ENCODE data around the gene ELAVL1.

The ELAVL1 gene

DNA sequence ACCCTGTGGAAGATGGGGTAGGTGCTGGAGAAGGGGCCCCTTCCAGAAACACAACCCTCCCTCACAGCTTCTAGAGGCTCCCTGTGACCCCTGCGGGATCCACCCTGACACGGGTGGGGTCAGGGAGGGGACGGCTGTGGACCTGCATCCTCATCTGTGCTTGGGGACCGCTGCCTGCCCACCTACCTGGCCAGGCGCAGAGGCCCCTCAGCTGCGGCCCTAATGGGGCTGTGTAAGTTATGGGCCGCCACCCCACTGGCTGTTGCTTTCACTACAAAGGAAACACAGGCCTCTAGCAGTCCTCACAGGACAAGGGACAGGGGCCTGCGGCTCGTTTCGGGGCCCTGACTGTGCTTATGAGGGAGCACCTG lies 72.5 kb downstream of the ELAVL1 start:
- DNase-seq, result no peak

GRCh38 chr19:7932276-7932929 lies 73.0 kb downstream of the ELAVL1 start:
- no peak for DNase-seq

DNA sequence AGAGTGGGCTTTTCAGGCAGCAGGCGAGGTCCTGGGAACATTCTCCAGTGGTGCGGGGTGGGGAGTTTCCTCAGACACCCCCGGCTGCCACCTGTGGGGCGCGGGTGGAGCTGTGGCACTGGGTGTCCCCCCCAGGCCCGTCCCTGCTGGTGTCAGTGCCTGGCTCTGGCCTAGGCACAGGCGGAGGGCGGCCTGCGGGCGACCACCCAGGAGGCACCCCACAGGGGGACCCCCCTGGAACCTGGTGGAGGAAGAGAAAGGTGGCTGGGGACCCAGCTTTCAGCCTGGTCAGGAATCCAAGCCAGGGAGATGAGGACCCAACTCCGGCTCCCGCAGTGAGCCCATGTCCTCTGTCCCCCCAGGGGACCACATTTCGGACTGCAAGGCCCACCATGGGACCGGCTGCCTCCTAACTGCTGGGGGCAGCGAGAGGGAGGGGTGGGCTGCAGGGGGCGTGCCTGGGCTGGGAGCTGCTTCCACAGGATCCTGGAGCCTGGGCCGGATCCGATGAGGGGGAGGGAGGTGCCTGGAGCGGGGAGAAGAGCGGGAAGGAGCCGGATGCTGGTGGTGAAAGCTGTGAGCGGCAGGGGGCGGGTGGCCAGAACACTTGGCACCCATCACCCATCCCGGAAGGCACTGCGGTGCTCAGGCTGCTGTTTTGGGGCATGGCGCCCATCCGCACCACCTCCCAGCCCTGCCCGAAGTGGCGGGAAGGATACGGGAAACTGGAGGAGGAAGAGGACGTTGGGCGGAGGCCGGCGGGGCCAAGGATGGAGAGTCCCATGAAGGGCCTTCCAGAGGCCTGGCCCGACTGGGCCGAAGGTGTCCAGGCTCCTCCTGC lies 74.0 kb downstream of the ELAVL1 start:
- no peak for DNase-seq

- no peak for DNase-seq
Measured at GRCh38 chr19:7930765-7931164, 74.7 kb downstream of the ELAVL1 start.

DNA sequence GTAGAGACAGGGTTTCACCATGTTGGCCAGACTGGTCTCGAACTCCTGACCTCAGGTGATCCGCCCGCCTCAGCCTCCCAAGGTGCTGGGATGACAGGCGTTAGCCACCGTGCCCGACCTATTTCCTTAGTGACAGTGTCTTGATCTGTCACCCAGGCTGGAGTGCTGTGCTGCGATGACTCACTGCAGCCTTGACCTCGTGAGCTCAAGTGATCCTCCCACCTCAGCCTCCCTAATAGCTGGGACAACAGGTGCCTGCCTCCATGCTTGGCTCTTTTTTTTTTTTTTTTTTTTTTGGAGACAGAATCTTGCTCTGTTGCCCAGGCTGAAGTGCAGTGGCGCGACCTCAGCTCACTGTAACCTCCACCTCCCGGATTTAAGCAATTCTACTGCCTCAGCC lies 75.4 kb downstream of the ELAVL1 start:
- DNase-seq, result peak; percentile 30

DNA sequence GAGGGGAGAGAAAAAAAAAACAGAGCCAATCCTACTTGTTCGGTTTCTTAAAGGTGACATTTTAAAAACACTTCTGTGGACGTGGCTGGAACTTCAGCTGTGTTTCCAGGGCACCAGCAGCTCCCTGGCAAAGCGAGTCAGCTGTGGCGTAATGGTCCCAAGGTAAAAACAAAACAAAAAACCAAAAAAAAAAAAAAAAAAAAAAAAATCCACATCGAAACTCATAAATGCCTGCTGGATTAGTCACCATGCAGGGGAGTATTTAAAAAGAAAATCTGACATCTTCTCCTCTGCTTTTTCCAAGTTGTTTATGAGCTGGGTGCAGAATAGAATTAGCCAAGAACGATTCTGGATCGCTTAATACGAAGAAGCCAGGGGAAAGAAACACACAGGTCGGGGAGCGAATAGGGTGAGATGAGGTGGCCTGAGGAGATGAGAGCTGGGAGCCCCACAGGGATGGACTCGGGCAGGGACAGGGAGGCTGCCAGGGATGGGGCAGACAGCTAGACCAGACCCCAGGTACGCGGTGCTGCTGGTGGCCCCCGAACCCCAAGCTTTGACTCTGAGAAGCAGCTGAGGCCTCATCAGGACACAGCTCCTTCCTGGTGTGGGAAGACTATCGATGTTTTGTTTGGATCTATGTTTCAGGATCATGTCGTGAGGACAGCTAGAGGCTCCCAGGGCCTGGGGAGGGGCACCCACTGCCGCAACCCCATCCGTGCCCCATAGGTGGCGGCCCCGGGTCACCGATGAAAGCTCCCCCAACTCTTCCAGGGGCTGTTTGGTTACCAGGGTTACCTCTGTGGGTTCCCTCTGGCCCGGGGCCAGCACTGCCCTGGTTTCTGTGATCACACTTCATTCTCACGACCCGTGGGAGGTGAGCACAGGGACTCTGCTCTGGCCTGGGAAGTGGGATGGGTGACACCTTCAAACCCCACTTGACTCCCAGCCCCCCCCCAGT lies 76.4 kb downstream of the ELAVL1 start:
- DNase-seq, result peak; percentile 64

- no peak for DNase-seq
Measured at GRCh38 chr19:7928334-7928706, 77.1 kb downstream of the ELAVL1 start.

DNA sequence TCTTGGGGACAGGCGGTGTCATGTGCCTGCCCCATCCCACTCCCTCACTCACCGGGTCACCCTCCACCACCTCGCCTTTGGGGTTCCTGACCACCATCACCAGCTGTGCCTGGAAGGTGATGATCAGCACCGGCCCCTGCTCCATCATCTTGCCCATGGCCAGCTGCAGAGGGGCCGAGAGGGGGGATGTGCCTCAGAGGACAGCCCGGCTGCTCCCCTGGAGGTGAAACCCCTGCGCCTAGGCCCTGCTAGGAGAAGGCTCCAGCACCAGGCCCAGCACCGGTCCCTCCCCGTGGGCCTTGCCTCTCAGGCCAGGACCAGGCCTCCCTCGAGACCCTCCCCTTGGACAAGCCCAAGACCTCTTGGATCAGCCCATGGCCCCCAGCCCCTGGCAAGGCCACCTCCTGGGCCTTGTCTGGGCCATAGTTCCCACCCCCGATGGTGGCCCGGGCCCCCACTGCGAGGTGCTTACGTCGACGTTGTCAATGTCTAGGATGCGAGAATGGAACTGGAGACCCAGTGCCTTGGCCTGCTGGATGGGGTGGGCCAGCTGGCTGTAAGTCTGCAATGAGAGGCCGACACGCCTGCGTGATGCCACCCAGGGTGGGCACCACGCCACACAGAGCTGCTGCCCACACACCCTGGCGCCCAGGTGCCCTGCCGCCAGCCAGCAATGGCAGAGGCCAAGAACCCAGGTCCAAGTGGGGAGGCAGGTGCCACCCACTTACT lies 77.7 kb downstream of the ELAVL1 start:
- DNase-seq, result no peak

GRCh38 chr19:7926727-7927604 lies 78.5 kb downstream of the ELAVL1 start:
- no peak for DNase-seq

GRCh38 chr19:7926021-7926726 lies 79.3 kb downstream of the ELAVL1 start, which contains the start of gene CTXN1:
TSS of gene CTXN1 (minus strand) at chr19:7926135. CDS start at chr19:7925538, 597 bp downstream.
- peak; percentile 84 for DNase-seq

- DNase-seq, result peak; percentile 86
Measured at GRCh38 chr19:7925171-7925851, 80.1 kb downstream of the ELAVL1 start.

GRCh38 chr19:7924651-7925170 lies 80.7 kb downstream of the ELAVL1 start:
- DNase-seq, result no peak

GRCh38 chr19:7924241-7924640 lies 81.2 kb downstream of the ELAVL1 start:
- no peak for DNase-seq

DNA sequence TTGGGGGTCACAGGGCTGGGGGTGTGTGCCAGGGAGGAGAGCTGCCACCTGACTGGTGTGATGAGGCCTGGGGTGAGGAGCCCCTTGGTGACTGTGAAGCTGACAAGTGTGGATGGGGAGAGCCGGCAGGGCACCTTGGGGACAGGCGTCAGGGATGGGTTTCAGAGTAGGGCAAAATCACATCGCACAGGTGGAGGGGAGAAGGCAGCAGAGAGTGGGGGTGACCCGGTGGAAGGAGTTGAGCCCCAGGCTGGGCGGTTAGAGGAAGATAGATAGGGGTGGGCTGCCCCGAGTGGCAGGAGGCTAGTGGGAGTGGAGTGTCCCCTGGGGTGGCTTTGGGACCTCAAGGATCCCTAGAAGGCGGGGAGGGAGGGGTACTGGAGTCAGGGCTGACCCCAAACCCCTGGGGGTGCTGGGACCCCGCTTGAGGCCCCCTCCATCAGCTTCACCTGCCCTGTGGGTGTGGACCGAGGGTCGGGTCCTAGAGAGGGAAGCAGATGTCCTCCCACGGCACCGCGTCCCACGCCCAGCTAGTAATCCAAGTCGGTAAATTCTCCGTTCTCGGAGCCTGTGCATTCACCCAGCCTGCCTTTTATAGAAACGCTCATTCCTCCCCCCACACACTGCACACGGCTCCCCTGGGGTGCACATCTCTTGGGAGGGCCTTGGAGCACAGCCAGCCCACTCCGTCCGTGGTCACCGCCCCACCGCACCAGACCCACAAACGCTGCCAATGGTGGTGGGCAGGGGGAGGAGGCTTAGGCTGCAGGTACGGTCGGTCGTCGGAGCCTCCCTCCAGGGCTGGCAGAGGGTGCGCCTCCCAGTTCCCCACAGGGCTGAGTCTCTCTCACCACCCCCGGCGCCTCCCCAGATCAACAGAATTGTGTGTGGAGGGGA lies 81.9 kb downstream of the ELAVL1 start:
- no peak for DNase-seq

DNA sequence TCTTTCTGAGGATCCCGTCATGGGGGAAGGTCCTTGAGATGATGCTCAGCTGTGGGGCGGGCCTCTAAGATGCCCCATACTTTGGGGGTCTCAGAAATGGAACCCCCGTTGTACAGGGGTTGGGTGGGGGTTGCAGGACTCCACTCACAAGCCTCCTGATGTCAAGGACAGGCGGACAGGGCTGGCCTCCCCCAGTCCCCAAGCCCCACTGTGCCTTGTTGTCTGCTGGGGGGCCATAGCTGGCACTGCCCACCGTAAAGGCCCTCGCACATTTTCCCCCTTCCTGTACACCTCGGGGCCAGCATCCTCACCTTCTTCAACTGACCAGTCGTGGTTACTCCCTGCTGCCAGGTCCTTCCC lies 82.6 kb downstream of the ELAVL1 start:
- no peak for DNase-seq

- DNase-seq, result no peak
Measured at GRCh38 chr19:7921967-7922835, 83.2 kb downstream of the ELAVL1 start.

- no peak for DNase-seq
Measured at GRCh38 chr19:7921302-7921966, 84.0 kb downstream of the ELAVL1 start.
